OCI-LY1 (cell line): ENCODE results near the gene CC2D2A.

Experiments
- EZH2 ChIP-seq: fragments of 200-600 bp; sonication (generic), shearing (Covaris generic); IDR thresholded peaks from 2 replicates; pipeline ENCODE4 v1.8.0; 2017; ENCODE audit warnings: borderline replicate concordance, mixed run types, mild to moderate bottlenecking, antibody characterized with exemption, low read length, moderate library complexity, mixed read lengths
- TF ChIP-seq, protein P1 (sequence below): fragments of 200-600 bp; sonication (generic), shearing (Covaris generic); IDR thresholded peaks from 2 replicates; pipeline ENCODE4 v1.5.1; 2017; ENCODE audit warnings: mild to moderate bottlenecking, antibody characterized with exemption, low read length, moderate library complexity, mixed read lengths

- TF ChIP-seq EZH2, result no peak
- TF ChIP-seq, protein P1, sequence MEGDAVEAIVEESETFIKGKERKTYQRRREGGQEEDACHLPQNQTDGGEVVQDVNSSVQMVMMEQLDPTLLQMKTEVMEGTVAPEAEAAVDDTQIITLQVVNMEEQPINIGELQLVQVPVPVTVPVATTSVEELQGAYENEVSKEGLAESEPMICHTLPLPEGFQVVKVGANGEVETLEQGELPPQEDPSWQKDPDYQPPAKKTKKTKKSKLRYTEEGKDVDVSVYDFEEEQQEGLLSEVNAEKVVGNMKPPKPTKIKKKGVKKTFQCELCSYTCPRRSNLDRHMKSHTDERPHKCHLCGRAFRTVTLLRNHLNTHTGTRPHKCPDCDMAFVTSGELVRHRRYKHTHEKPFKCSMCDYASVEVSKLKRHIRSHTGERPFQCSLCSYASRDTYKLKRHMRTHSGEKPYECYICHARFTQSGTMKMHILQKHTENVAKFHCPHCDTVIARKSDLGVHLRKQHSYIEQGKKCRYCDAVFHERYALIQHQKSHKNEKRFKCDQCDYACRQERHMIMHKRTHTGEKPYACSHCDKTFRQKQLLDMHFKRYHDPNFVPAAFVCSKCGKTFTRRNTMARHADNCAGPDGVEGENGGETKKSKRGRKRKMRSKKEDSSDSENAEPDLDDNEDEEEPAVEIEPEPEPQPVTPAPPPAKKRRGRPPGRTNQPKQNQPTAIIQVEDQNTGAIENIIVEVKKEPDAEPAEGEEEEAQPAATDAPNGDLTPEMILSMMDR, result no peak
Observed at GRCh38 chr4:15425520-15425919, 44.2 kb upstream of the CC2D2A start.
